NCI-H524 (cell line): ENCODE data around the gene MTCH1.

Experiments
- DNase-seq, 2 experiments: peaks; one replicate each; lab custom pipeline; 2025; lab: John Stamatoyannopoulos, UW

Gene MTCH1

GRCh38 chr6:36985808-36986703 lies at the start of gene MTCH1:
MTCH1 (minus strand) TSS chr6:36986196; CDS start chr6:36986173, 23 bp downstream.
- peak; percentile 71 to 84 for DNase-seq

- no peak for DNase-seq
Observed at GRCh38 chr6:37033819-37034795, 48.1 kb upstream of the MTCH1 start.

- DNase-seq = no peak
Observed at GRCh38 chr6:37033255-37033654, 47.3 kb upstream of the MTCH1 start.

- DNase-seq = no peak
Observed at GRCh38 chr6:37032239-37032638, 46.2 kb upstream of the MTCH1 start.

GRCh38 chr6:37030599-37030998 lies 44.6 kb upstream of the MTCH1 start:
- DNase-seq = no peak

- peak in 1 of 2 experiments; percentile 66 for DNase-seq
Observed at GRCh38 chr6:37029249-37029971, 43.4 kb upstream of the MTCH1 start.

- DNase-seq = no peak
Observed at GRCh38 chr6:37027811-37028469, 41.9 kb upstream of the MTCH1 start.

GRCh38 chr6:37027036-37027720 lies 41.2 kb upstream of the MTCH1 start:
- DNase-seq = no peak

- DNase-seq = no peak
Observed at GRCh38 chr6:37025621-37026466, 39.8 kb upstream of the MTCH1 start.

- no peak for DNase-seq
Observed at GRCh38 chr6:37024656-37025337, 38.8 kb upstream of the MTCH1 start.

GRCh38 chr6:37022135-37022863 lies 36.3 kb upstream of the MTCH1 start:
- no peak for DNase-seq

- peak; percentile 31 to 57 for DNase-seq
Observed at GRCh38 chr6:37021356-37022129, 35.5 kb upstream of the MTCH1 start.

- no peak for DNase-seq
Observed at GRCh38 chr6:37020812-37021211, 34.8 kb upstream of the MTCH1 start.

- DNase-seq = peak in 1 of 2 experiments; percentile 11
Observed at GRCh38 chr6:37020381-37020780, 34.4 kb upstream of the MTCH1 start.

- peak; percentile 37 to 61 for DNase-seq
Observed at GRCh38 chr6:37019065-37019450, 33.1 kb upstream of the MTCH1 start.

- peak; percentile 72 to 91 for DNase-seq
Observed at GRCh38 chr6:37018198-37019064, 32.4 kb upstream of the MTCH1 start.
